Measurements from ENCODE around the gene FUT1. TPM values are rescaled to one million over a fixed set of nuclear protein-coding genes. Genes with fewer than 3 reads are reported as not detected.

FUT1 gene
- total RNA-seq, 2 experiments from 2014 or later = 0.06 to 0.17 TPM

DNA sequence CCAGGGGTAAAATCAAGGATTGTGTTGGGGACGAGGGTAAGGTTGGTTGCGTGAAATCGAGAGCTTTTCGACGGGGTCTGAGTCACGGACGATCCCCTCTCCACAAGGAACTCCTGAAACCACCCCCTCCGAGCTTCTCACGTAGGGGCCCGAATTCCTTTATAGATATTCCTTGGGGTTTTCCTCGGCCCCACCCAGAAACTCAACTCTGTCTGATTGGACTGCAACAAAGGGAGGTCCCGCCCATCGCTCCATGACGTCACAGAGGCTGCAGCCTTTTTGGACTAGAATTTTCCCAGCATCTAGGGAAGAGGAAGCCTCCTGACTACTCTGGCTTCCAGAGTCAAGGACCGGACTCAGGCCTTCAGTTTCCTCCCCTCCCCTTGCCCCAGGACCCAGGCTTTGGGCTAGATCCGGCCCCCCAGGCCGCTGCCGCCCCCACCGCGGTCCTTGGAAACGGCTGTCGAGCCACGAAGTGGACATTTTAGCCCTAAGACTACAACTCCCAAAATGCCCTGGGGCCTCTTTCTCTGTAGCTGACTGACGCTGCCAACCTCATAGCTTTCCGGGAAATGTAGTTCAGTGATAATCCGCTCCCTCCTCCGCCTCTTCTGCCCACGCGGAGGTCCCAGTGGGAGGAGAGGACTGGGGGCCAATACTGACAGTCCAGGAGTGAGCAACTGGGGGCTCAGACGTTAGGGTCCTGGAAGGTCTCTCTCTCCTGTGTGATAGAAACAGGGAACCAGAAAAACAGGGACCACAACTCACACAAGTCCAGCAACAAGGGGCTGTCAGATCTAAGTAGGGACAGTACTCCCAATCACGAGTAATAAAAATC lies 5.5 kb downstream of the FUT1 start, which contains the start of gene IZUMO1:
TSS of gene IZUMO1 (minus strand) at position 172 of the 838 bp plus-strand sequence. CDS start 1,050 bp downstream, outside the sequence.
- ChIA-PET CTCF (interaction anchor here (0.6 to 1.7 kb wide), 2 partner anchors 8 to 55 kb away, joined by 3 to 6 read pairs; no protein-coding TSS in a partner anchor), POLR2A (interaction anchor here (0.6 kb wide), 1 partner anchor 69 kb away, joined by 3 read pairs; no protein-coding TSS in a partner anchor)

DNA sequence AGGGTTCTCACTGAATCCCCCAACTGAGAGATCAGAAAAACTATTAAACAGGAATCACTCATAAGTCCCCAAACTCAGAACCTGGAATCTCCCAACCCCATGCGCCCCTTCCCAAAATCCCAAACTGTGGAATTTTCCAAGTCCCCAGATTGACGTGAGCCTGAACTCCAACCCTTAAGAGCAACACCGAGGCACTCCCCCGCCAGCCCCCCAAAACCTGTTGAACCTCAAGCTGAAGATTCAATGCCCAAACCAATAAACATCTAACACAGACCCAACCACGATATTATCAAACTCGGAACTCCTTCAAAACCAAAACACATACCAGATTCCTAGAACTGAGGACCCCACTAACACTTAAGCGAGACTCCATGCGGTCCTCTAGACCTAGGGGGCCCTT lies 6.3 kb downstream of the FUT1 start:
- CTCF ChIA-PET = interaction anchor here (0.6 kb wide), 1 partner anchor 56 kb away, joined by 3 read pairs; no protein-coding TSS in a partner anchor

DNA sequence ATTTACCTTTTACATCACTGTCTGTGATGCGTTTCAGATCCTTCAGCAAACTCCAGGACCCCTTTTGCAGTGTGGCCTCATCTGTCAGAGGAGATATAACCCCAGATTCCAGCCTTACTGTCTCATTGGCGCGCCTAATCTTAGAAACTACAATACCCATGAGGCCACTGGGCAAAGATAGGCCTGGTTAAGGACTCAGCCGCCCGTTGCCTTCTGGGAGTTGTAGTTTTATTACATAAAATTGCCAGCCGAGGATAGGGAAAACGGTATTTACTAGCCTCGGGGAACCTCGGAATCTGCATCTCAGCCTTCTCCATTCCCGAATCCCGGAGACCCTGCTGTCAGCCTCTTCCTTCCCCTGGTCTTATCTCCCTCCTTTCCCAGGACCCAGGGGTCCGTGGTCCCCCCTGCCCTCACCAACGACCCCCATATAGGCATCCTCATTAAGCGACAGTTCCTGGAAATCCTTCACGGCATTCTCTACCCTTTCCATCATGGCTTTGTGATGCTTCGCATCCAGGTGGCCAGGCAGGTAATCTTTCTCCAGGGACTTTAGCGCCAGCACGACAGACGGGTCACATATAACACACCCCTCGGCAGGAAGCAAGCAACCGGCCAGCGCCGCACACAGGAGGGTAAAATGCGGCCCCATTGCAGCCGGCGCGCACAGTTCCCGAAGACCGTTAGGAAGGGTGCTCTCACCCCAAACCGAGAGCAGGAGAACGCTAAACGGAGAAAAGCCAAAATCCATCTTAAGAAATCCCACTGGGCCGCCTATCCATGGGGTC lies 7.0 kb downstream of the FUT1 start:
- ChIA-PET CTCF (no interaction called here), POLR2A (interaction anchor here (0.5 kb wide), 1 partner anchor 248 kb away, joined by 9 read pairs; the partner anchor contains the start of gene RUVBL2)

More for the DNA sequence above, 6.3 kb downstream of the FUT1 start:
- POLR2A ChIA-PET = no interaction called here

- ChIA-PET CTCF (interaction anchor here (1.1 kb wide), 1 partner anchor 356 kb away, joined by 3 read pairs; no protein-coding TSS in a partner anchor), POLR2A (no interaction called here)
Measured at GRCh38 chr19:48742096-48742495, 10.3 kb downstream of the FUT1 start.

DNA sequence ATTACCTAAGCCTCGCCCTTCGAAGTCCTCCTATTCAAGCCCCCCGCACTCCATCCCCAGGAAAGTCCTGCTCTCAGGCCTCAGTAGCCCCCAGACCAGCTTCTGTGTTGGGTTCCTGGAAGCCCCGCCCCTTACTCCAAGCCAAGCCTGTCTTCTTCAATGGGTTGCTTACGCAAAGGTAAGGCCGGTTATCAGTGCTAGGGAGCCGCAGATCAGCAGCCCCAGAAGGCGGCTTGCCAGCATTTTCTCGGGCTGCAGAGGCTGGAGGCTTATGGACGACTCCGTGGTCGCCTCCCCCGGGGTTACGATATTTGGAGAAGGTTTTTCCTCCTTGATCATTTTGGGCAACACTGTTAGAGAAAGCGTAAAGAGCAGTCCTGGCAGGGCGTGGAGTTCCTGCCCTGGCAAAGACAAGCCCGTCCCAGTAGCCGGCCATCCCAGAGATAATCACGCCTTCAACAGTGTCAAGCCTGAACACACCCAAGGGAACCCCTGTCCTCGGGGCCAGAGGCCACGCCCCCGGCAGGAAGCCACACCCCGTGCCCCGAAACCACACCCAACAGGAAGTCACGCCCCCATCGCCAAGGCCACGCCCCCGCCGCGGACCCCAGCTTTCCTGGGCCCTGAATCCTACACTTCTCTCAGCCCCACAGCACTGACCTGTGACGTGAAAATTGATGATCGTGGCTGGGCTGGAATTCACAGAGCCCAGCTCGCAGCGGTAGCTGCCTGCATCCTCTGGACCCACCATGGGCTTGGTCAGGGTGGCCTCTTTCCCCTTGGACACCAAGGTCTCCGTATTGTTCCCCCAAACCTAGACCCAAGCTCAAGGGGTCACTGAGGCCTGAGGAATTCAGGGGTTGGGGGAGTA lies 11.1 kb downstream of the FUT1 start:
- CTCF ChIA-PET = interaction anchor here (1.1 kb wide), 1 partner anchor 357 kb away, joined by 3 read pairs; no protein-coding TSS in a partner anchor
- POLR2A ChIA-PET = no interaction called here

GRCh38 chr19:48740164-48740972 lies 12.1 kb downstream of the FUT1 start, which contains the start of gene RASIP1:
RASIP1 (minus strand) TSS chr19:48740610; CDS start chr19:48740282, 328 bp downstream.
- ChIA-PET CTCF (interaction anchor here (2.6 kb wide), 1 partner anchor 15 kb away, joined by 8 read pairs; no protein-coding TSS in a partner anchor), POLR2A (no interaction called here)

- POLR2A ChIA-PET = interaction anchor here (1.6 kb wide), 1 partner anchor 121 kb away, joined by 4 read pairs; the partner anchor contains the start of genes RPL18 and SPHK2
Measured at GRCh38 chr19:48739404-48740163, 12.9 kb downstream of the FUT1 start.

GRCh38 chr19:48738557-48739403 lies 13.7 kb downstream of the FUT1 start:
- ChIA-PET CTCF (interaction anchor here (0.6 to 2.6 kb wide), 9 partner anchors 9 to 104 kb away, joined by 3 to 8 read pairs (median 5); partner anchors contain the start of genes CA11 and IZUMO1), POLR2A (interaction anchor here (0.6 to 1.6 kb wide), 3 partner anchors 13 to 120 kb away, joined by 3 to 4 read pairs (median 3); partner anchors contain the start of genes RPL18 and SPHK2)

More at GRCh38 chr19:48739404-48740163, 12.9 kb downstream of the FUT1 start:
- CTCF ChIA-PET = interaction anchor here (0.9 to 2.6 kb wide), 8 partner anchors 8 to 94 kb away, joined by 3 to 8 read pairs (median 6); partner anchors contain the start of genes CA11 and IZUMO1

- POLR2A ChIA-PET = no interaction called here
- CTCF ChIA-PET = interaction anchor here (2.6 kb wide), 1 partner anchor 12 kb away, joined by 8 read pairs; no protein-coding TSS in a partner anchor
Measured at GRCh38 chr19:48737360-48737998, 15.0 kb downstream of the FUT1 start.

- ChIA-PET POLR2A (no interaction called here), CTCF (no interaction called here)
Measured at GRCh38 chr19:48735031-48735615, 17.3 kb downstream of the FUT1 start.

GRCh38 chr19:48734625-48735024 lies 17.8 kb downstream of the FUT1 start:
- POLR2A ChIA-PET = interaction anchor here (0.7 kb wide), 1 partner anchor 14 kb away, joined by 6 read pairs; no protein-coding TSS in a partner anchor

DNA sequence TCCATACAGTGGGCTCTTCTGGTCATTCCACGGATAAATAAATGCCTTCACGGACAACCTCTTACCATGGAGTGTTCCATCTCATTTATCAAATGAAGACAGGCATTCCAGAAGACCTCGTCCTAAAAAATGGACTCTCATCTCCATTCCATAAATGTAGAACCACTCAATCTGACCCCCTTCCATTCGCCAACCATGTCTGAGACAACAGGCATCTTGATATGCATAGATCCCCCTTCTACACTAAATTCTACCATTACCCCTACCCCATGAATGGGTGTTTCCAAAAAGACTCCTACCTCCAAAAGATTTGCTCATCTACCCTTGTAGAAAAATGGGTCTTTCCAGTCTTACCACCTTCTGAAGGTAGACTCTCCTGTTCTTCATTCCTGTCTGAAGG lies 21.0 kb downstream of the FUT1 start:
- ChIA-PET POLR2A (no interaction called here), CTCF (no interaction called here)

More at GRCh38 chr19:48734625-48735024, 17.8 kb downstream of the FUT1 start:
- CTCF ChIA-PET = no interaction called here

- CTCF ChIA-PET = no interaction called here
- POLR2A ChIA-PET = no interaction called here
Measured at GRCh38 chr19:48728911-48729664, 23.4 kb downstream of the FUT1 start.

GRCh38 chr19:48726556-48726955 lies 25.9 kb downstream of the FUT1 start:
- ChIA-PET CTCF (interaction anchor here (0.8 kb wide), 1 partner anchor 67 kb away, joined by 3 read pairs; no protein-coding TSS in a partner anchor), POLR2A (no interaction called here)
